Thyroid gland (tissue), 4 donors: ENCODE results near the gene PLA2G4D. TPM values are rescaled to one million over a fixed set of nuclear protein-coding genes. Genes with fewer than 3 reads are reported as not detected.

Experiments
- DNase-seq, 2 donors: peaks; one replicate each; pipeline ENCODE4 v3.0.0-alpha.2; 2019
- H3K27ac ChIP-seq, 3 donors: fragments of 200-600 bp; sonication (generic); 1 replicate in 2 of 3; 2 replicates in 1 of 3; pipeline ENCODE4 v1.5.1; 2016 to 2019; ENCODE audit warnings: mild to moderate bottlenecking in 1 of 3, moderate library complexity in 1 of 3
- H3K27me3 ChIP-seq: fragments of 200-600 bp; sonication (generic); one replicate; pipeline ENCODE4 v1.5.1; 2019
- H3K36me3 ChIP-seq, 2 donors: fragments of 200-600 bp; sonication (generic); one replicate each; pipeline ENCODE4 v1.5.1; 2016 to 2019
- H3K4me1 ChIP-seq, 2 donors: fragments of 200-600 bp; sonication (generic); one replicate each; pipeline ENCODE4 v1.5.1; 2017 to 2019
- H3K4me3 ChIP-seq, 3 donors: fragments of 200-600 bp; sonication (generic); replicated peaks in 1 of 3; 1 replicate in 2 of 3; 2 replicates in 1 of 3; pipeline ENCODE4 v1.5.1; 2016; ENCODE audit warnings: mild to moderate bottlenecking in 1 of 3
- H3K9me3 ChIP-seq: fragments of 200-600 bp; sonication (generic); one replicate; pipeline ENCODE4 v1.5.1; 2017
- POLR2A ChIP-seq, 2 donors: fragments of 450-650 bp; IDR thresholded peaks; one replicate each; pipeline ENCODE4 v1.6.1; 2017; ENCODE audit warnings: antibody characterized with exemption in 2 of 2, mild to moderate bottlenecking in 2 of 2, moderate library complexity in 1 of 2
- WGBS, 2 donors: methylation state at CpG; one replicate each; pipeline ENCODE4 v1.1.5; 2017; 5-methylcytosine and 5-hydroxymethylcytosine counted together
- intact Hi-C: fragments of 100-400 bp; cut with DNase I; formaldehyde crosslinking; loops from one replicate; pipeline ENCODE4 v1.15.1; 2023
- total RNA-seq, 4 donors: library from RNA; depleted of rRNA; stranded (reverse); fragments of >200 nt; gene quantifications; one replicate each; pipeline ENCODE4 v1.2.3, GENCODE V29; 2016
- TF ChIP-seq, protein P1 (sequence below), 6 experiments: fragments of 200-600 bp in 3 of 6; fragments of 450-650 bp in 3 of 6; sonication (generic) in 3 of 6; IDR thresholded peaks; one replicate each; pipeline ENCODE4 v1.5.1; 2016 to 2019; ENCODE audit warnings: antibody characterized with exemption in 6 of 6, mild to moderate bottlenecking in 2 of 6, inconsistent platforms in 1 of 6, moderate library complexity in 1 of 6

Gene PLA2G4D
- total RNA-seq, 4 donors from 2014 or later: not detected

DNA sequence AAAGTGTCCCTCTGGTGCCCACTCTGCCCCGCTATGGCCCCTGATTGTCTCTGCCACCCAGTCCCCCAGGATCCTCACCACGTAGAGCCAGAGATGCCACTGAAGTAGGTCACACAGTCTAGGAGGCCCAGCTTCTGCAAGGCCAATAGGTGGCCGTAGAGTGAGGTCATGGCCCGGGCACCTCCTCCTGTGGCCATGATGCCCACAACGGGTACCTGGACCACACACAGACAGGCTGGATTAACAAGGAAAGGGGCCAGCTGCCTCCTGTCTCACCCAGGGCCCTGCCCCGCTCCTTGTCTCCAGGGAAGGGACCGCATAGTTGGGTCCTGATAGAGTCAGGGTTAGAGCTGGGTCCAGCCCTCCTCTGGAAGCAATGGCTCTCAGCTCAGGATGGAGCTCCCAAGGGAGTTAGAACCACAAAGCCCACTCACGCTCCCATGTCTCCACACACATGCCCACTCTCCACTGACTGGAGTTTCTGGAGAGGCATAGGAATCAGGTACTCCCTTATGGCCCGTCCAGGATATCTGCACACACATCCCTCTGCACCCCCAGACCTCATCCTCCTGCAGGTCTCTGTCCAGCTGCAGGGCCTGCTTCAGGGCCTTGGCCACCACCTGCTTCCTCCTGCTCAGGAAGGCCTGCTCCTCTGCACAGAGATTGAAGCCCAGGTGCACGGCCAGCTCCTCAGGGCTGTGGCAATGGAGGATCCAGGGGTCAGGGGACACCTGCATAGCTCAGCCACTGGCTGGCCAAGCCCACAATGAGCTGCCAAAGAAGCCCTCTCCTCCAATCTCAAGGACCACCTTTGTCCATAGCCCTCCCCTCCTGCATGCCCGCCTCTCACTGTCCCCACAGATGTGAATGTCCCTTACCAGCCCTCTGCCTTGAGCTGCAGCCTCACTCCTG, 13.2 kb downstream of the PLA2G4D start:
- TF ChIP-seq, protein P1, sequence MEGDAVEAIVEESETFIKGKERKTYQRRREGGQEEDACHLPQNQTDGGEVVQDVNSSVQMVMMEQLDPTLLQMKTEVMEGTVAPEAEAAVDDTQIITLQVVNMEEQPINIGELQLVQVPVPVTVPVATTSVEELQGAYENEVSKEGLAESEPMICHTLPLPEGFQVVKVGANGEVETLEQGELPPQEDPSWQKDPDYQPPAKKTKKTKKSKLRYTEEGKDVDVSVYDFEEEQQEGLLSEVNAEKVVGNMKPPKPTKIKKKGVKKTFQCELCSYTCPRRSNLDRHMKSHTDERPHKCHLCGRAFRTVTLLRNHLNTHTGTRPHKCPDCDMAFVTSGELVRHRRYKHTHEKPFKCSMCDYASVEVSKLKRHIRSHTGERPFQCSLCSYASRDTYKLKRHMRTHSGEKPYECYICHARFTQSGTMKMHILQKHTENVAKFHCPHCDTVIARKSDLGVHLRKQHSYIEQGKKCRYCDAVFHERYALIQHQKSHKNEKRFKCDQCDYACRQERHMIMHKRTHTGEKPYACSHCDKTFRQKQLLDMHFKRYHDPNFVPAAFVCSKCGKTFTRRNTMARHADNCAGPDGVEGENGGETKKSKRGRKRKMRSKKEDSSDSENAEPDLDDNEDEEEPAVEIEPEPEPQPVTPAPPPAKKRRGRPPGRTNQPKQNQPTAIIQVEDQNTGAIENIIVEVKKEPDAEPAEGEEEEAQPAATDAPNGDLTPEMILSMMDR (IDR thresholded peaks at IDR 0.05): no peak
- TF ChIP-seq POLR2A (IDR thresholded peaks at IDR 0.05): no peak
- Histone ChIP-seq H3K4me1 (no peaks in the 10 kb centered on the region), H3K4me3 (no peak overlapping the region), H3K36me3 (no peaks in the 10 kb centered on the region), H3K27me3 (no peaks in the 10 kb centered on the region), H3K9me3 (no peaks in the 10 kb centered on the region), H3K27ac (no peak overlapping the region)
- WGBS, 2 donors: 89 to 94% methylated on average over 6 to 10 of the region's 11 CpGs
- DNase-seq: no peak
- intact Hi-C loops: no loop called here

DNA sequence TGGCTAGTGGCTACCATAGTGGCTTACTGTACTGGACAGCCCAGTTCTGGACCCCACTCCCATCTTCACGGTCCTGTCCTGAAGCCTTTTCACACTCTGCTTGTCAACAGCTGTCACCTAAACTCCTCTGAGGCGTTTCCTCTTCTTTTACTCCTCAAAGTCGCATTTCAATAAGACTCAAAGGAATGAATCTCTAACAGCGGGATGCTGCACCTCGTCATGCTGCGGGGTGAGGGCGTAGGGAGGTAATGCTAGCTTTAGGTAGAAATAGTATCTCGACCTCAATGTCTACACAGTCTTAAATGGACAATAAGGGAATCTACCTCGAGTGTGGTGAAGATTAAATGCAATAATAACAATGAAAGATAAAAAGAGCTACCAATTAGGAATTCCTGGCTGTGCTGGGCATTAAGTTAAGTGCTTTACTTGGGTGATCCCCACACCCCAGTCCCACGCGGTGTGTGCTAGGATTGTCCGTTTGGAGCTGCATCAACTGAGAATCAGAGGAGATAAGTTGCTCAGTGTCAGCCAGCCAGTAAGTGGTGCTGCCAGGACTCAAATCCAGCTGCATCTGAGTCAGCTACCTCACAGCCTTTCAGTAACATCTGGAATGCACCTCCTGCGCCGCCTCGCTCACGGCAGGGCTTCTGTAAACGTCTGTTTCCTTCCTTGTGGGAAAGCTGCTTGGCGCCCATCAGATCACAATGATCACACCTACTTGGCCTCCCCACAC, 14.0 kb downstream of the PLA2G4D start:
- Histone ChIP-seq H3K9me3 (no peaks in the 10 kb centered on the region), H3K27ac (no peak overlapping the region), H3K36me3 (no peaks in the 10 kb centered on the region), H3K4me3 (no peak overlapping the region), H3K4me1 (no peaks in the 10 kb centered on the region), H3K27me3 (no peaks in the 10 kb centered on the region)
- TF ChIP-seq, protein P1 (IDR thresholded peaks at IDR 0.05): no peak
- TF ChIP-seq POLR2A (IDR thresholded peaks at IDR 0.05): no peak
- 55 to 58% methylated on average over 14 to 18 of the region's 18 CpGs for WGBS, 2 donors
- no peak for DNase-seq
- intact Hi-C loops: no loop called here

DNA sequence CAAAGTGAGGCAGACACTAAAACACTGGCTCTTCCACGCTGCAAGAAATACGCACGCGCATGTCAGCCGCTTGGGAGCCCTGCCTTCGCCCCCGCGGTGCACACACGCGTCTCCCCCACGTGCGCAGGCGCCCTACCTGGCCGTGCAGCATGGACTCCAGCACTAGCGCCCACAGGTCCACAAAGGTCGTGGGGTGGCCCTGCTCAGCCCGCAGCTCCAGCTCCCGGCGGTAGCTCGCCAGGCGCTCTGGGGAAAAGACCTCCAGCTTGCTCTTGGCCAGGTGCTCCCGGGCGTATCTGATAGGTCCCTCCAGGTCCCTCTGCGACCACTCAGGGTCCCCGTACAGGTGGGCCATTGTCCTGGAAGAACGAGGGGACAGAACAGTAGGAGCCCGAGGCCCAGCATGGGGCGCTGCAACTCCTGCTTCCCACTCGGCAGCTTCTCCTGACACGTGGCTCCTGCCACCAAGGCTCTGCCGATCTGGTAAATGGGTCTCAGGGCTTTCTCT, 14.9 kb downstream of the PLA2G4D start:
- 78 to 81% methylated on average over 20 to 31 of the region's 31 CpGs for WGBS, 2 donors
- H3K9me3 ChIP-seq: no peaks in the 10 kb centered on the region
- H3K4me3 ChIP-seq: no peak overlapping the region
- H3K27me3 ChIP-seq: no peaks in the 10 kb centered on the region
- intact Hi-C loops: no loop called here
- no peak overlapping the region for H3K27ac ChIP-seq
- H3K36me3 ChIP-seq: no peaks in the 10 kb centered on the region
- no peaks in the 10 kb centered on the region for H3K4me1 ChIP-seq
- TF ChIP-seq, protein P1 (IDR thresholded peaks at IDR 0.05): no peak
- TF ChIP-seq POLR2A (IDR thresholded peaks at IDR 0.05): no peak
- no peak for DNase-seq

DNA sequence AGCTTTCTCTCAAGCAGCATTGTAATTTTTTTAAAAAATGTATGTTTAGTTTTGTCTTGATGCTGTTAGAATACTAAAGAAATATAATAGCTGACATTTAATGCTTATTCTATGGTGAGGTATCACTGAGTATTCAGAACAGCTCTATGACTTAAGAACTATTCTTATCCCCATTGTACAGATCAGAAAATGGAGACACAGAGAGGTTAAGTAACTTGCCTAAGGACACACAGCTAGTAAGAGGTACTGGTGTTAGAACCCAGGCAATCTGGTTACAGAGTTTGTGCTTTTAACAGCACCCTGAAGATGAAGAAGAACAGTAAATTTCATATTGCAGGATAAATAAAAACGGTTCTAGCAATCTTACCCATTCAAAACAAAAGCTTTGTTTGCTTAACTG, 15.5 kb downstream of the PLA2G4D start:
- WGBS, 2 donors: 57 to 67% methylated on average over 1 of the region's 1 CpG
- intact Hi-C loops: no loop called here
- Histone ChIP-seq H3K36me3 (no peaks in the 10 kb centered on the region), H3K9me3 (no peaks in the 10 kb centered on the region), H3K27ac (no peak overlapping the region), H3K4me1 (no peaks in the 10 kb centered on the region), H3K4me3 (no peak overlapping the region), H3K27me3 (no peaks in the 10 kb centered on the region)
- no peak for DNase-seq
- TF ChIP-seq, protein P1 (IDR thresholded peaks at IDR 0.05): no peak
- TF ChIP-seq POLR2A (IDR thresholded peaks at IDR 0.05): no peak
